ENCODE measurements around the gene APBB2.

APBB2 gene

DNA sequence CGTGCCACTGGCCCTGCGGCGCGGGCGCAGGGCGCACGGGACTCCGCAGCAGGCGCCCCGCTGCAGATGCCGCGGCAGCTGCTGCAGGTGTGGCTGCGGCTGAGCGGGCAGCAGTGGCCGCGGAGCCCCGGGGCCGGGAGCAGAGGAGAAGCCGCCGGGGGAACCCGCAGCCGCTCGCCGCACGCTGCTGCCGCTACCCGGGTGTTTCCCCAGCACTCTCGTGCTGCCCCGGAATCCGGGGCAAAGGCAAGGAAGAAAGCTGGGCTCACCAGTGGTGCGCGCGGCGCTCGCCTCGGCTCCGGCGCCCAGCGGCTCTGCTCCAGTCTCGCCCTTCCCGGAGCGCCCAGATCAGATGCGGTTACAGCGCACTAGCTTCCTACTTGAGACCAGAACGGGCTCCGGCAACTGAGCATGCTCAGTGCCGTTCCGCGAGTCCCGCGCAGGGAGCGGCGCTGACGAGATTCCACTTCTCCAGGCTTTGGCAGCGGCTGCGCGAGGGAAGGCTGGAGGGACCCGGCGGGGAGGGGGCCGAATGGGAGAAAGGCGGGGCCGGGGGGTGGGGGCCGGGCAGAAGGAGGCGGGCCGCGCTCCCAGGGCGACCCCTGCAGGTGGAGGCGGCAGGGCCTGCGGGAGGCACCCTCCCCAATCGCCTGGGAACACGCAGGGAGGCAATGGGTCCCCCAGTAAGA, at the start of gene APBB2:
Gene APBB2, minus strand, starts transcription at position 407 of the 689 bp plus-strand sequence. CDS start 181,288 bp downstream, outside the sequence.
- DNase-seq (ENCODE audit: low read depth, low spot score) = no peak

DNA sequence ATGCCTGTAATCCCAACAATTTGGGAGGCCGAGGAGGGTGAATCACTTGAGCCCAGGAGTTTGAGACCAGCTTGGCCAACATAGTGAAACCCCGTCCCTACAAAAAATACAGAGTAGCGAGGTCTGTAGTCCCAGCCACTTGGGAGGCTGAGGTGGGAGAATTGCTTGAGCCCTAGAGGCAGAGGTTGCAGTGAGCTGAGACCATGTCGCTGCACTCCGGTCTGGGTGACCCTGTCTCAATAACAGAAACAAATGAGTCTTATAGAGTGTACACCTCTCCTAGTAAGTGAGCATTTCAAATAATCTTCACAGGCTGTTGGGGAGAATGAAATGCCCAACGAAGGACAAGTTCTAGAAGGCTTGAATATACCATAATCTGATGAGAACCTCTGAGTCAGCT, 47.9 kb upstream of the APBB2 start:
- DNase-seq (ENCODE audit: low read depth, low spot score) = no peak

DNA sequence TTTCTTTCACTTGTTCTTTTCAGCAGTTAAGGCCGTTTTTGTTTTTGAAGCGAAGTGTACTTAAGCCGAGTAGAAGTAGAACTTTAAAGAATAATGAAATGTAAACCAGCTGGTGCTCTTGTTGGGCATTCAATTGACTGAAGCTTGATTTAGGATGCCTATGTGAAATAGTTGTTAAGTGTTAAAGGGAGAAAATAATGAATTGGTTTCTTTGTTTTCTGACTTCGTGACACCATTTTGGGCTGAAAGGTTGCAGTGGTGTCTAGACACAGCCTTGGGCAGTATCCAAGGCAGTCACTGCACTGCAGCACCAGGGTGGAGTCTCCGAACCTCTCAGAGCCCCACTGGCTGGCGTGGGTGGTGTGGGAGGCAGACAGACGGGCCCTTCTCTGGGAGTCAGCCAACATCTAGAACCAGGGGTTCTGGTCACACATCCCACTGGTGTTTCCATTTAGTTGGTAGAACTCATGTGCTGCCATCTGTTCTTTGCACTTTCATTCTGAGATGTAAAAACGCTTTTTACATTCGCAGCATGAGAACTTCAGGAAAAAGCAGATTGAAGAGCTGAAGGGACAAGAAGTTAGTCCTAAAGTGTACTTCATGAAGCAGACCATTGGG, 45.9 kb upstream of the APBB2 start:
- DNase-seq (ENCODE audit: low read depth, low spot score) = no peak

DNA sequence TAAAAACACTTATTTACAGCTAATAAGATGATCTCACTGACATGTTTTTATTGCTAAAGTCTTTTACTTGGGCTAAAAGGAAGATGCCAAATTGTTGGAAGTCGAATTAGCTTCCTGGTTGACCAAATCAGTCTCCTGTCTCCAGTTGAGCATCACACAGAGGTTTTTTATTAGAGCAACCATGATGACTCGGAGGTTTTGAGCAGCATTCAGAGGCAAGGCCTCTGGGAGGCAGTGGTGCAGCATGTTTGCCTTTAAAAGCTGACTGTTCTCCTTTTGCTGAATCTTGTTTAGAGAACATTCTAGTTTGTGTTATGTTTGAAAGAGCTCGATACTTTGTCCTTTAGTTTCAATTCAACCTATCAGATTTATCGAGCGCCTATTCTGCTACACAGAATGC, 44.4 kb upstream of the APBB2 start:
- no peak for DNase-seq (ENCODE audit: low read depth, low spot score)

DNA sequence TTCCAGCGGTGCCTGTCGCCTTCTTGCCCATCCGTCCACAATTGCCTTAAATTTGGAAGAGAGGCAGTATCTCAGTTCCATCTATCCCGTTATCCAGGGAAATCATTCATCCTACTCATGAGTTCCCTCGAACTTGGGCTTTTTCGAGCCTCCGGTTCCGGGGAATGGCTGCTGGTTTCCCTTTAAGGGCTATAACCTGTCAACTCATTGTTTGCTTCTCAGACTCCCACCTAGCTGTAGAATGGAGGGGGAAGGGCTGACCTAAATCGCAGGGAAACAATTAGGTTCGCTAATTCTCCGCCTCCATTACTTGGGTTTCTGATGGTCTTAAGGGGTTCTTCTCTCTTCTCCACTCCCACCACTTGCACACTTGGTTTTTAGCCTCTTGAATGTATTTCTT, 43.6 kb upstream of the APBB2 start:
- DNase-seq (ENCODE audit: low read depth, low spot score) = no peak

DNA sequence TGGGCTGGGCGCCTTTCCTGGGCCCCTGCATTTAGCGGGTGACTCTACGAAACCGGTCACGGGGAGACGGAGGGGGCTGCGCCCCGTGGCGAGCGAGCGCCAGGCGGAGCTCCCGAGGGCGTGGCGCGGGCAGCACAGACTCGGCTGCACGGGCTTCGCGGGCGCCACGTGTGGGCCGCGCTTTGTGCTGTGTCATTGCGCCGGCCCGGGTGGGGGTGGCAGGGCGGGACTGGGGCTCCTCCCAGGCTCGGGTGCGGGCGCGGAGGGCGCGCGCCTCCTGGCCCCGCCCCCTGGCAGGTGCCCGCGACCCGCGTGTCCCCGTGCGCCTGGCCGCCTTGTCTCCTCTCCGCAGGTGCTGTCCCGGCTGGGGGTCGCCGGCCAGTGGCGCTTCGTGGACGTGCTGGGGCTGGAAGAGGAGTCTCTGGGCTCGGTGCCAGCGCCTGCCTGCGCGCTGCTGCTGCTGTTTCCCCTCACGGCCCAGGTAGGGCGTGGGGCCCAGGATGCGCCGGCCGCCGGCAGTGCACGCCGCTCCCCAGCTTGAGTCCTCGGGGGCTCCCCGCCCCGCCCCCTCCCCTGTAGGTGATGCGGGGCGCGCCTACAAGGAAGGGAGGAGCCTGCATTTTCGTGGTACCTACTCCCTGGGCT, 43.0 kb upstream of the APBB2 start:
- no peak for DNase-seq (ENCODE audit: low read depth, low spot score)

DNA sequence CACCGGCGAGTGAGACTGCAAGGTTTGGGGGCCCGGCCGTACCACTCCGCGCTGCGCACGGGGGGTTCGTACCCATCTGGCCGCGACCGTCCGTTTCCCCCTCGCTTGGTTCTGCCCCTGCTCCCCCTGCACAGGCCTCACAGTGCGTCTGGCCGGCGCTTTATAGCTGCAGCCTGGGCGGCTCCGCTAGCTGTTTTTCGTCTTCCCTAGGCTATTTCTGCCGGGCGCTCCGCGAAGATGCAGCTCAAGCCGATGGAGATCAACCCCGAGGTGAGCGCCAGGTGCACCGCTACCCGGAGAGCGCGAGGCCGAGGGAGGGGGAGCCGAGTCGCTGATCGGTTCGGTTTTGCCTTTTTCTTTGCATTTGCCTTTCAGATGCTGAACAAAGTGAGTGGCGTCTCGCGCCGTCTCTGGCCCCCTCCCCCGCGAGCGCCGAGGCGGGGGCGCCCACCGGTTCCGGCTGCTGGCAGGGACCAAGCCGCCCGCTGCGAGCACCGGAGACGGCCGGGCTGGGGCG, 42.5 kb upstream of the APBB2 start, which contains the start of gene UCHL1:
Gene UCHL1, plus strand, starts transcription at position 189 of the 517 bp plus-strand sequence. Its CDS starts 49 bp downstream, at position 238.
- DNase-seq (ENCODE audit: low read depth, low spot score) = no peak

DNA sequence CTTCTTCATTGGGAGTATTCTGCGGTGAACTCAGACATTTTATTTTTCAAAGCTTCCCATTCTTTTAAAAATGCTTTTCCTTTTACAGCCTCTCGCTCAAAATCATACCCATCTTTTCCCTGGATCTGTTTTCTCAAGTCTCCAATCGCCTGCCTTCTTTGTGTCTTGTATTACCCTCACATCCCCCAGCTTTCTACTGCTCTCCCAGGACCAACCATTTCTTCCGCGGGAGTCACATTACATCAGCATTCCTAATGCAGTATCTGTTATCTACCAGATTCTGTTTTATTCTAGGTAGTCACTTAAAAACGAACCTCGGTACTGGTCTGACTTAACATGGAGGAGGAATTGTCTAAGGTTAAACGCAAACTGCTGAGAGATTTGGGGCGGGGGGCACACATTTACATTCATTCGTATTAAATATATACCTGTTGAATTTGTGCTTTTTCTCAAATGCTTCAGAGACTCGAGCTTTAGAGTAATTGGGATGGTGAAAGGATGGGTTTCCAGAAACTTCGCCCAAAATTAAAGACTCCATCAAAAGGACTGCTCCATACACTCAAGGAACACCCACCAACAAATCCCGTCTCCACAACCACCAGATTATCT, 41.9 kb upstream of the APBB2 start:
- DNase-seq (ENCODE audit: low read depth, low spot score) = no peak

DNA sequence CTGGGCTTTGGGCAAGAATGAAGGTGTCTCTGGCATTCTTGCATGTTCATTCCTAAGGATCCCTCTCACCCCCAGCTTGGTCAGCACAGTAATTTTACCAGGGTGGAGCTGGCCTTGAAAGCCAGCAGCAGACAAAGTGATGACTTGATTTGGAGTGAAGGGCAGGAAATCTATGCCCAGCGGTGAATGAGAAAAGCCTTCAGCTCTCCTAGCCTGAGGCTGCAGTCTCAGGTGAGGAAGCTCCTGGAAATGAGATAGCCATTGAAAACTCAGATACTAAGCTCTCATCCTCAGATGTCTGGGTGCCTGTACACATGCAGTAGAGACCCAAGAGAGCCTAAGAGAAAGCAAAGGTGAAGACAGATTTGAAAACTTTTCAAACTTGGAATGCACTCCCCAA, 31.6 kb upstream of the APBB2 start:
- DNase-seq (ENCODE audit: low read depth, low spot score) = no peak

DNA sequence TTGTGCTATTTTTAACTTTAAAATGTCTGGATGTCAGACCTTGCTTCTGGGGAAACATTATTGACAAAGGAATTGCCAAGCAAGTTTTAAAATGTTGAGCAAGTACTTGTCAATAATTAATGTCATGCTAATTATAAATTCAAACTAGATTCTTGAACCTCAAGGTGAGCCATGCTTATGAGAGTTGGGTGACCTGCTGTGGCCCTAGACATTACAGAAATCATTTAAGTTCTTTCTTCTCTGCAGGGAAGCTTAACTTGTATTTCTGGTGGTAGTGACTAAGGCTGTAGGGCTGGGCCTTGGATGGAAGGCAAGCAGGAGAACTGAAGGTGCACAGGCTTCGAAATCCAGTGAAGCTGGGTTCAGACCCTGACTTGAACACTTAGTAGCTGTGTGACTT, 27.6 kb upstream of the APBB2 start:
- DNase-seq (ENCODE audit: low read depth, low spot score) = no peak

DNA sequence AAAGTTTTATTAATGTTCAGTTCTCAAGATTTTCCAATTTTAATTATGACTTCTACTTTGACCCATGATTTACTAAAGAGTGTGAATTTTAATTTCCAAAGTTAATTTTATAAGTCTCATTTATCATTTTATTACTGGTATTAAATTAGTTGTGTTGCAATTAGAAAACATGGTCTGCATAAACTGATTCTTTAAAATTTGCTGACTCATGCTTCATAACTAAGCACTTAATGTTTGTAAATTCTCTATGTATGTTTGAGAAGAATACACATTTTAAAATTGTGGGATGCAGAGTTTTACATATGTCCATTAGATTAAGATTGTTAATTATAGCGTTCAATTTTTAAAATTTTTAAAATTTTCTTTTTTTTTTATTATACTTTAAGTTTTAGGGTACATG, 22.2 kb upstream of the APBB2 start:
- DNase-seq (ENCODE audit: low read depth, low spot score) = no peak

DNA sequence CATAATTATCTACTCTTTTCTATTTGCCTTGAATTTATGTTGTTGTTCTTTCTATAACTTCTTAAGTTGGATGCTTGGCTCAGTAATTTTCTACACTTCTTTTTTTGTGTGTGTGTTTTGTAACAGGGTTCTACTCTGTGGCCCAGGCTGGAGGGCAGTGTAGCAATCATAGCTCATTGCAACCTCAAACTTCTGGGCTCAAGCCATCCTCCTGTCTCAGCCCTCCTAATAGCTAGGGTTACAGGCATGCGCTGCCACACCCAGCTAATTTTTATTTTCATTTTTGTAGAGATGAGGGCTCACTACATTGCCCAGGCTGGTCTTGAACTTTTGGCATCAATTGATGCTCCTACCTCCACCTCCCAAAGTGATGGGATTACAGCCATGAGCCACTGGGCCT, 21.7 kb upstream of the APBB2 start:
- no peak for DNase-seq (ENCODE audit: low read depth, low spot score)

DNA sequence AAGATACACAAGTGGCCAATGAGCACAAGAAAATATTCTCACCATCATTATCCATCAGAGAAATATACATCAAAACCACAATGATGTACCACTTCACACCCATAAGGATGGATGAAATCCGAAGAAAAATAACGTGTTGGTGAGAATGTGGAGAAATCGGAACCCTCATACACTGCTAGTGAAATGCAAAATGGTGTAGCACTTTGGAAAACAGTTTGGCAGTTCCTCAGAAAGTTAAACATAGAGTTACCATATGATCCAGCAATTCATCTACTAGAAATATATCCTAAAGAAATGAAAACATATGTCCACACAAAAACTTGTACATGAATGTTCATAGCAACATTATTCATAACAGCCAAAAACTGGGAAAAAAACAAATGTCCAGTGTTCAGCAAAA, 18.5 kb upstream of the APBB2 start:
- DNase-seq (ENCODE audit: low read depth, low spot score) = no peak

DNA sequence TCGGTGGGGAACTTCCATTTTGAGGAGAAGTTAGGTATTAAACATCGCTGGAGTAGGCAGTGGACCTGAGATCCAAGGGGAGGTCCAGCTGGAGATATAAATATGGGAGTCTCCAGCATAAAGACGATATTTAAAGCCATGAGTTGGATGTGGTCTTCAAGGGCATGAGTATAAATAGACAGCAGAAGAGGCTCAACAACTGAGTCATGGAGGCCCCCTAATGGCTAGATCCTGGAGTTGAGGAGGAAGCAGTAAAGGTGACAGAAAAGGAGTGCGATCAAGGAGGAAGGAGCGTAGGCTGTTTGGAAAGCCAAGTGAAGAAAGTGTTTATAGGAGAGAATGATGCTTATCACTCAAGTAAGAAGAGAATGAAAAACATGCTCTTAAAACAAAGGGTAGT, 18.1 kb upstream of the APBB2 start:
- DNase-seq (ENCODE audit: low read depth, low spot score) = no peak

DNA sequence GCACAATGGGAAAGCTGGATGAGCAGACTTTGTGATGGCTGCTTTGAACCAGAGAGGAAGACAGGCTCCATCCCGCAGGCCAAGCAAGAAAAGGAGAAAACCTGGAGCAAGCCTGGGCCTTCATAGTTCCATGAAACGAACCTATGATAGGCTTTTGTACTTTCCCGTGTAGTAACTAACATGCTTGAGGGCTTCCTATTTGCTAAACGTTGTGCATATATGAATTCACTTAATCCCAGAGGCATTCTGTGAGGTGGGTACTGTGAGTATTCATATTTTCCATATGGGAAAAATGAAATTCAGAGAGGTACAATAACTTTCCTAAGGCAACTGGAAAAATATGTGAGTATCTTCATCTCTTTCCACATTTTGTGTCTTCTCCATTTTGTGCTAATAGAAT, 13.6 kb upstream of the APBB2 start:
- DNase-seq (ENCODE audit: low read depth, low spot score) = no peak

DNA sequence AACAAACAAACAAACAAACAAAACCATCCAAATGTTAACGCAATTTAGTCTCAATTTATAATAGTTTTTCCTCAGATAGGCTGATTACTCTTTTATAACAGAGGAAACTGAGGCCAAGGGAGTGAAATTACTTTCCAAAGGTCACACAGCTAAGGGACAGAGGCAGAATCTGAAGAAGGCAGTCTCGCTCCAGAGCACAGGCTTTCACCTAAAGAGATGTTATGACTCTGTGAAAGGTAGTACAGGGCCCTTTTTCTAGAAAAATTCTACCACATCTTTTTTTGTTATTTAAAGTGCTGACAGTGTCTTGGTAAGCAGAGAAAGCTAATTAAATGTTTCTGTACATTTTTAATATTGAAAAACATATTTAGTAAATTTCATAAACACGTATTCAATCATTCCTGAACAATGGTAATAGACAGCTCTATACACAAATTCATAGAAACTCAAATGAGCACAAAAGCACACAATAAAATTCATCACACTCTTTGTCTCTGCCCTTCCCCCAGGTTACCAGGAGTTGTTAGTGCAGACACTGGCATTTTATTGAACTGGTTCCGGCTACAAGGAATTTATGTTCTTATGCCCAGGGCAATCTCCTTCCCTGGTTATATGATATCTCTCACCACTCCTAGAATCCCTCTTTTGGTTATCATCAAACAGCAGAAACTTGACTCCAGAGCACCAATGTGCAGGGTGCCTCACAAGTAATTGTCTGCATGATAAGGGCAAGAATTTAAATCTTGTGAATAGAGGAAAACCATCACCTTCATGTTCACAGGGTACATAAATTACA, 7.7 kb upstream of the APBB2 start:
- no peak for DNase-seq (ENCODE audit: low read depth, low spot score)

DNA sequence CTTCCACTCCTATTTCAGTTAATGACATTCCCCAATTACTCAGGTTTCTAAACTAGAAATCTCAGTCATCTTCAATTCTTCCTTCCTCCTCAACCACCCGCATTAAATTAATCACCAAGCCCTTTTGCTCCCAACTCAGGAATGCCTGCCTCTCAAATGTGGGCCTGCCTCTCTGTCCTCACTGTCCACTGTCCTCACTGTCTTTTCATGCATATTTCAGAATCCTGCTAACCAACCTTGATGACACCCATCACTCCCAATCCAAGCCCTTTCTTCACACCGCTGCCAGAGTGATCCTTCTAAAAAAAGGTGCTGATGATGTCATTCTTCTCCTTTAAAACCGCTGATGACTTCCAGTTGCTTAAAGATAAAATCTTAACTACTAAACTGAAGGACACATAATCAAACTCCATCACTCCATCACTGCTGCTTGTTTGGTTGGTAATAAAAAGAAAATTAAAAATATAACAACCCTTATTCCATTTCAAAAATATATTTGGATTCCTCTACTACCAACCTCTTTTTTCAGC, 5.1 kb upstream of the APBB2 start:
- DNase-seq (ENCODE audit: low read depth, low spot score) = no peak

DNA sequence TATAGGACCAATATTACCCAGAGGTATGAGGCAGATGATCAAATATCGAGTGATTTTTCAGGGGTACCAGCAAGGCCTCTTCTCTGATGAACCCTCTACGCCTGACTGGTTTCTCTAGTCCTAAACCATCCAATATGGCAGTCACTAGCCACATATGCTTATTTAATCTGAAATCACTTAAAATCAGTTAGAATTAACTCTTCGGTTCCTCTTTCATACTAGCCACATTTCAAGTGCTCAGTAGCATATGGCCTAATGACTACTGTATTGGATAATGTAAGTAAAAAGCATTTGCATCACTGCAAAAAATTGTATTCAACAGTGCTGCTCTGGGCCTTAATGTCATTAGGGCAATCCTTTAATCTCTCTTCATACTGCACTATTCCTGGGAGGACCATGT, 4.4 kb upstream of the APBB2 start:
- no peak for DNase-seq (ENCODE audit: low read depth, low spot score)

DNA sequence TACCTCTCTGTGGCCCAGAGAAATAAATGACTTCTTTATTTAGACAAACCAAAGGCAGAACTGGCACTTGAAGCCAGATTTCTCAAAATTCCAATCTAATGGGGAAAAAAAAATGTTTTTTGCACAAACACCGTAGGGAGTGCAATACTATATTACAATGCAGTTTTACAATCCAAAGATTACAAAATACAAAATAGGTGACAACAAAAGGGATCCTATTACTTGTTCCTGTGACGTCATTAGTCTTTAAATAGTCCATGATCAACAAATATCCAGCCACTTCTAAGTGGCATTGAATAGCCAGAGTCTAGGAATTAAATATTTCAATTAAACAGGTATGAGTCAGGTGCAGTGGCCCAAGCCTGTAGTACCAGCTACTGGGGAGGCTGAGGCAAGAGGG, 3.0 kb upstream of the APBB2 start:
- no peak for DNase-seq (ENCODE audit: low read depth, low spot score)

DNA sequence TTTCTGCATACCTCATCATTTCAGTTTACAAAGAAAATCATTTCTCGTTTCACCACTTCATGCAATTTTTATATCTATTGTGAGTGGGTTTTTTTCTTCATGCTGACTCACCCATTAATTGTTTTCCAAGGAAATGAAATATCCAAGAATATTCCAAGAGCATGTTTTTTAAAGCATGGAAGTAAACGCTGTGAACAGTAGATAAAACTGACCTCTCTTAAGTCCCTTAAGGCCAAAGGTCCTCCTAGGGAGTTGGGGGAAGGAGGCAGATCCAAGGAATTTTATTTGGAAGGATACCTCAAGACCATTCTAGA, 2.6 kb upstream of the APBB2 start:
- no peak for DNase-seq (ENCODE audit: low read depth, low spot score)

DNA sequence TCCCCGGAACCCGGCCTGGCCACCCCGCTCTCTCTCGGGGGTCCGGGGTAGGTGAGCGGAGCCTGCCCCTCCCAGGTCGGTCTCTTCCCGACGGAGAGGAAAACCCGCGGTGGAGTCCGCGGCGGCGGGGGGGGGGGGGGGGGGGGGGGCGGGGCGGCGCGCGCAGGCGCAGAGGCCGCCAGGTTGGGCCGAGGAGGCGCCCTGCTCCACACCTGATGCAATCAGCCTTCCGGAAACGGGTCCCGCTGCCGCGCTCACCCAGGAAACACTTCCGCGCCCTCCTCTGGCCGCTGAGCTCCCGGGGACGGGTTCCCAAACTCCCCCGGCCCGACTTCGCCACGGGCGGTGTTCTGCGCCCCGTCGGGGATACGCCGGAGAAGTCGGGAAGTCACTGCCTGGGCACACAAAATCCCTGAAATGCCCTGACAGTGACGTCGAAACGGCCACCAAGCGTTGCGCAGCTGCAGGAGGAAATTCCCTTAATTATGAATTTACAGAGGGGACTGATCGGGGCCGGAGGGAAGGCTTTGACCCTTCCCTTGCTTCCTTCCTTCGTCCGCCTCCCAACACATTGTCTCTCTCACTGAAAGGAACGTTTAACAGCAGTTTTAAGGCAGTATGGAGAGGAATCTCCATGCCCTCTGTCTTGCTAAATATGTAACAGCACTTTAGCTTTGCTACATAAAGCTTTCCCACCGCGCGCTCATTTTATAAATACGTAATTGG, 2.1 kb upstream of the APBB2 start:
- DNase-seq (ENCODE audit: low read depth, low spot score) = no peak
